Thoracic aorta (tissue), 2 donors: ENCODE measurements around the gene DNM1L. TPM values are rescaled to one million over a fixed set of nuclear protein-coding genes. Genes with fewer than 3 reads are reported as not detected.

Source experiments
- ATAC-seq: fragments of 150-250 bp; one replicate; pipeline ENCODE4 v1.8.0; 2017; ENCODE audit warnings: low read depth; ENCODE audit not compliant: insufficient number of reproducible peaks, low FRiP score
- DNase-seq: peaks from one replicate; pipeline ENCODE4 v3.0.0-alpha.2; 2020; ENCODE audit warnings: low spot score
- H3K27ac ChIP-seq, 2 donors: fragments of 200-600 bp; sonication (generic); 1 replicate in 1 of 2; 2 replicates in 1 of 2; pipeline ENCODE4 v1.5.1; 2016; ENCODE audit warnings: mild to moderate bottlenecking in 2 of 2, moderate library complexity in 2 of 2
- H3K27me3 ChIP-seq: fragments of 200-600 bp; sonication (generic); replicated peaks from 2 replicates; pipeline ENCODE4 v1.6.0; 2016; ENCODE audit warnings: mild to moderate bottlenecking; ENCODE audit not compliant: insufficient read depth
- H3K36me3 ChIP-seq: fragments of 200-600 bp; sonication (generic); one replicate; pipeline ENCODE4 v1.5.1; 2016
- H3K4me1 ChIP-seq, 2 donors: fragments of 200-600 bp; sonication (generic); 1 replicate in 1 of 2; 2 replicates in 1 of 2; pipeline versions ENCODE4 v1.5.1 to v1.6.0; 2016; ENCODE audit warnings: low read depth in 2 of 2, mild to moderate bottlenecking in 1 of 2; ENCODE audit not compliant: control insufficient read depth in 1 of 2
- H3K4me3 ChIP-seq: fragments of 200-600 bp; sonication (generic); 2 replicates; pipeline ENCODE4 v1.5.1; 2016; ENCODE audit warnings: mild to moderate bottlenecking
- H3K9me3 ChIP-seq: fragments of 200-600 bp; sonication (generic); 2 replicates; pipeline ENCODE4 v1.5.1; 2016
- CTCF ChIP-seq: fragments of 200-600 bp; sonication (generic); IDR thresholded peaks from one replicate; pipeline ENCODE4 v1.5.1; 2019; ENCODE audit warnings: antibody characterized with exemption
- total RNA-seq, 2 donors: library from RNA; depleted of rRNA; stranded (reverse); fragments of >200 nt; gene quantifications; one replicate each; pipeline versions ENCODE4 v1.1.0 to v1.2.3, GENCODE V29; 2016

Gene DNM1L
- total RNA-seq, 2 donors from 2014 or later = 59.8 to 86.1 TPM

DNA sequence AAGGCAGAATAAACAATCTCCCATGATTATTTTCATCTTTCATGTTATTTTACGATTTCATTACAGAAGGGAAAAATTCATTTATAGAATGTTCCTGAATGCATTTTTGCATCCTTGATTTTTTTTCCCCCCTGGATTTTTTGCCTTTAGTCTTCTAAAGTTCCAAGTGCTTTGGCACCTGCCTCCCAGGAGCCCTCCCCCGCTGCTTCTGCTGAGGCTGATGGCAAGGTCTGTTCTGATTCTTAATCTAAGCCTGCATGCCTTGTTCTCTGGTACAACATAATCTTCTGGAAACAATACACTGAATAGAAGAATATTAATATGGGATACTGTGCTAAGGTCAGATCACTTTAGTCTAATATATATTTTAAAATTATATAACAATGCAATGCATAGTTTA, 58.6 kb downstream of the DNM1L start:
- DNase-seq = no peak
- no peaks in the 10 kb centered on the region for H3K9me3 ChIP-seq
- no peak for ATAC-seq
- H3K36me3 ChIP-seq = peaks cover 27% of the 10 kb centered on the region
- TF ChIP-seq CTCF = no peak
- no peaks in the 10 kb centered on the region for H3K4me1 ChIP-seq
- H3K4me3 ChIP-seq = no peak overlapping the region
- H3K27ac ChIP-seq = no peak overlapping the region
- no peaks in the 10 kb centered on the region for H3K27me3 ChIP-seq

- Histone ChIP-seq H3K4me3 (no peak overlapping the region), H3K27ac (no peak overlapping the region), H3K4me1 (no peaks in the 10 kb centered on the region), H3K27me3 (no peaks in the 10 kb centered on the region), H3K9me3 (no peaks in the 10 kb centered on the region), H3K36me3 (peaks cover 22% of the 10 kb centered on the region)
- no peak for TF ChIP-seq CTCF
- DNase-seq = no peak
- no peak for ATAC-seq
Measured at GRCh38 chr12:32739279-32739678, 60.2 kb downstream of the DNM1L start.

GRCh38 chr12:32742133-32742532, 63.0 kb downstream of the DNM1L start:
- Histone ChIP-seq H3K9me3 (no peaks in the 10 kb centered on the region), H3K27ac (no peak overlapping the region), H3K27me3 (no peaks in the 10 kb centered on the region), H3K36me3 (peaks cover 24% of the 10 kb centered on the region), H3K4me3 (no peak overlapping the region), H3K4me1 (no peaks in the 10 kb centered on the region)
- DNase-seq (no peak), ATAC-seq (no peak)
- no peak for TF ChIP-seq CTCF

- H3K4me3 ChIP-seq = no peak overlapping the region
- no peak overlapping the region for H3K27ac ChIP-seq
- DNase-seq (no peak), ATAC-seq (no peak)
- TF ChIP-seq CTCF = no peak
- peaks cover 24% of the 10 kb centered on the region for H3K36me3 ChIP-seq
- H3K9me3 ChIP-seq = no peaks in the 10 kb centered on the region
- H3K4me1 ChIP-seq = no peaks in the 10 kb centered on the region
- no peaks in the 10 kb centered on the region for H3K27me3 ChIP-seq
Measured at GRCh38 chr12:32743264-32743663, 64.2 kb downstream of the DNM1L start.

DNA sequence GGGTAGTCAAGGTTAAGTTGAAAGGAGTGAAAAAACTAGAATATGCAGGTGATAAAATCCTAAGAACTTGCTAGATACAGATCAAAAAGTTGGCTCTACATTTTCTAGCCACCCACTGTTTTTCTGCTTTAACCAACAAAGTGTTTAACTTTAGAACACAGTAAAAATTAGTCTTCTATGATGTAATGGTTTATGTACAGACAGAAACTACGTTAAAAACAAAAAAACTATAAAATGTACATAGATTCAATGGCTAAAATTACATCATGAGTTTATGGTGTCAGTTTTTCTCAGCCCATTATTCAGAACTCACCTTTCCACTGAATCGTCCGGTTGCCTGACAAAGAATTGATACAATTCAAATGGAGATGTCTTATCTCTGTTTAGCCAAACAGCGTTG, 74.5 kb downstream of the DNM1L start:
- Histone ChIP-seq H3K27ac (no peak overlapping the region), H3K4me1 (peaks cover 0 to 10% of the 10 kb centered on the region in 2 donors), H3K4me3 (no peak overlapping the region), H3K27me3 (no peaks in the 10 kb centered on the region), H3K36me3 (peaks cover 27% of the 10 kb centered on the region), H3K9me3 (no peaks in the 10 kb centered on the region)
- no peak for TF ChIP-seq CTCF
- no peak for ATAC-seq
- DNase-seq = no peak
